NCI-H345 treated with DMSO at 0.1 percent for 48 hours (cell line): Measurements from ENCODE around the gene ZNF555.
"Not testable (repeated sequence)": the region's sequence is repeated elsewhere in the genome, so short reads cannot be mapped to it uniquely, and the experiment has no call there.

Experiments used
- DNase-seq: peaks from one replicate; lab custom pipeline; 2025; ENCODE audit not compliant: unreplicated experiment; lab: John Stamatoyannopoulos, UW

Gene ZNF555

DNA sequence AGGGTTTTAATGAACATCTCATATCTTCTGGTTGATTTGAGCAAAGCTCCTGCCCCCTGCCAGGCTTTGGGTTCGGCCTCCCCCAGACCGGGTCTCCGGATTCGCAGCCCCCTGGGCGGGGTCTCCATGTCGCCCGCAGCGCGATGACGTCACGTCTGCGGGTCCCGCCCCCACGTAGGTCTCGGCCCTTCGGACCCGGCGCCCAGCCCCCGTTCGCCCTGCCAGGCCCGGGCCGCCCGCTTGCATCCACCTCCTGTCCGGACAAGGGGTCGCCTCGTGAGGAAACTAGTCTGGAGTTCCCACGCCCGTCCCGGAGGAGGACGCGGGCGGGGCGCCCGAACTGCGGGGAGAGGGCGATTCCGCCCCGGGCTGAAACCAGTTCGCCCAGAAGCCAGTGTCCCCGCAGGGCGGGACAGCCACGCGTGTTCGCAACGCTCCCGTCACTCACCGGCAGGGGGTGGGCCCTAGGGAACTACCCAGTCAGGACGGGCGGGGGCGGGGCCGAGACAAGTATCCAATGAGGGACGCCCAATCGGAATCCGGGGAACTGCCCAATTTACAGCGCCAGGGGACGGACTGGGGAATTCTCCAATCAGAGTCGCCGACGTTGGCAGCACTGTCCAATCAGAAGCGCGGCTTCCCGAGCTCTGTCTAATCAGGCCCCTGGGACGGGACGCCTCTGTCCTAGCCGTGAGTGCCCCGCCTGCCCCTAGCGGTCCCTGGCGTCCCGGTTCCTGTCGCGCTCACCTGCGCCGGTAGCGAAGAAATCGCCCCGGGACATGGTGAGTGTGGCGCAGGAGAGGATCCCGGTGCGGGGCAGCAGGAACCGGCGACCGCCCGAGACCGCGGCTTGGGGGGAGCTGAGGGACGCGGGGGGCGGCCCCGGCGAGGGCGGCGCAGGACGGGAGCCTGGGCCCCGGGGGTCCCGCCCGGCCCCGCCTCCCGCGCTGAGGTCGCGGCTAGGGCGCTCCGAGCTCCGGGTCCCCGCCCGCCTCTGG is at the start of gene ZNF555:
ZNF555 (plus strand) TSS at position 682 of the 998 bp plus-strand sequence; CDS start at position 780, 98 bp downstream.
- peak; percentile 95 for DNase-seq

DNA sequence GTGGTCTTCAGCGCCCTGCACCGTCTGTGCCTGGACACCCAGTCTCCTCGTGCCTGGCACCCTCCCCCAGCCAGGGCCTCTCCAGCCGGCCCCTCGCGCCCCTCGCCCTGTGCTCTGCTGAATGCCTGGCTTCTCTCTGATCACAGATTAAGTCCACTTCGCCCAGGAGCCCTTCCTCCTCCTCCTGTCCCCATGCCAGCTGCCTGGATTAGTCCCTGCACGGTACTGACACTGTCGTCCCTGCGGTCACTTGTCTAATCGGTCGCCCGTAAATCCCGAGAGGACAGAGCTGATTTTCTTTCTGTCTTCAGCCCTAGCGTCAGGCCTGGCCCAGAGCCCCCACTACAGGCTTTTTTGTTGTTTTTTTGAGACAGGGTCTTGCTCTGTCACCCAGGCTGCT is 49.4 kb upstream of the ZNF555 start:
- DNase-seq, result no peak

DNA sequence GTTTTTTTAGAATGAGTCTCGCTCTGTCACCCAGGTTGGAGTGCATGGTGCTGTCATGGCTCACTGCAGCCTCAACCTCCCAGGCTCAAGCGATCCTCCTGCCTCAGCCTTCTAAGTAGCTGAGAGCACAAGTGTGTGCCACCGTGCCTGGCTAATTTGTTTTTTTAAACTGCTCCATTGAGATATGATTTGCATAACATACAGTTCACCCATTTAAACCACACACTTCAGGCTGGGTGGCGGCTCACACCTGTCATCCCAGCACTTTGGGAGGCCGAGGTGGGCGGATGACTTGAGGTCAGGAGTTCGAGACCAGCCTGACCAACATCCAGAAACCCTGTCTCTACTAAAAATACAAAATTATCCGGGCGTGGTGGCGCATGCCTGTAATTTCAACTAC is 48.6 kb upstream of the ZNF555 start:
- not testable (repeated sequence) for DNase-seq

DNA sequence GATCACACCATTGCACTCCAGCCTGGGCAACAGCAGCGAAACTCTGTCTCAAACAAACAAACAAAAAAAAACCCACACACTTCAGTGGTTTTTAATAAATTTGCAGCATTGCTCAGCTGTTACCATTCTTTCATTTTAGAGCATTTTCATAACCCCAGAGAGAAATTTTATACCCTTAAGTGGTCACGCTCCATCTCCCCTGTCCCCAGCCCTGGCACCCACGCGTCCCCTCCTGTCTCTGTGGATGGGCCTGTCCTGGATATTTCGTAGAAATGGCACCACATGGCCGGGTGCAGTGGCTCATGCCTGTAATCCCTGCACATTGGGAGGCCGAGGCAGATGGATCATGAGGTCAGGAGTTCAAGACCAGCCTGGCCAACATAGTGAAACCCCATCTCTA is 48.1 kb upstream of the ZNF555 start:
- DNase-seq, result no peak

DNA sequence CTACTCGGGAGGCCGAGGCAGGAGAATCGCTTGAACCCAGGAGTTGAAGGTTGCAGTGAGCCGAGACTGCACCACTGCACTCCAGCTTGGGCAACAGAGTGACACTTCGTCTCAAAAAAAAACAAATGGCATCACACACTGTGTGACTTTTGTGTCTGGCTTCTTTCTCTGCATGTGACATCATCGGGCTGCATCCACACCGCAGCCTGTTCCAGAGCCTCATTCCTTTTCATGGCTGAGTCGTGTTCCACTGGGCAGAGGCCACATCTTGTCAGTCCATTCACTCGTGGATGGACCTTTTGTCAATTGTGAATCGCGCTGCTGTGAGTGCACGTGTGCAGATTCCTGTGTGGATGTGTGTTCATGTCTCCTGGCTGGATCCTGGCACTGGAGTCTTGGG is 47.7 kb upstream of the ZNF555 start:
- no peak for DNase-seq

DNA sequence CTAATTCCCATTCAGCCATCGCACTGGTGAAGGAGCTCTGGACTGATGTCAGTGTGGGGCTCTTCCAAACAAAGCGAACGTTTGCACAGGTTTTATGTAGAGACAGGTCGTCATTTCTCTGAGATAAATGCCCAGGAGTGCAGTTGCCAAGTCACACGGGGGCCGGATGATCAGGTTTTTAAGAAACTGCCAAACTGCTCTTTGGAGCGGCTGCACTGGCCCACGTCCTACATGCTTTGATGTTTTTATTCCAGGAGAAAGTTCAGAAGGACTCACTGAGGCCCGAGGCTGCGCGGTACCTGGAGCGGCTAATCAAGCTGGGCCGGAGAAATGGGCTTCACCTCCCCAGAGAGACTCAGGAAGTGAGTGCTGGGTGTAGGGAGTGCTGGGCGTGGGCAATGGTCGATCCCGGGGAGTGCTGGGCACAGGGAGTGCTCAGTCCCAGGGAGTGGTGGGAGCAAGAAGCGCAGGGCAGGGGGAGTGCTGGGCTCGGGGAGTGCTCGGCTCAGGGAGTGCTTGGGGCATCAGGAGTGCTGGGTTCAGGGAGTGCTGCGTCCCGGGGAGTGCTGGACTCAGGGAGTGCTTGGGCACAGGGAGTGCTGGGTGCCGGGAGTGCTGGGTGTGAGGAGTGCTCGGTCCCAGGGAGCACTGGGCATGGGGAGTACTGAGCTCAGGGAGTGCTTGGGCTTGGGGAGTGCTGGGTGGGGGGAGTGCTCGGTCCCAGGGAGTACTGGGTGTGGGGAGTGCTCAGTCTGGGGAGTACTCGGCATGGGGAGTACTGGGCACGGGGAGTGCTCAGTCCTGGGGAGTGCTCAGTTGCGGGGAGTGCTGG is 45.2 kb upstream of the ZNF555 start:
- DNase-seq, result no peak

DNA sequence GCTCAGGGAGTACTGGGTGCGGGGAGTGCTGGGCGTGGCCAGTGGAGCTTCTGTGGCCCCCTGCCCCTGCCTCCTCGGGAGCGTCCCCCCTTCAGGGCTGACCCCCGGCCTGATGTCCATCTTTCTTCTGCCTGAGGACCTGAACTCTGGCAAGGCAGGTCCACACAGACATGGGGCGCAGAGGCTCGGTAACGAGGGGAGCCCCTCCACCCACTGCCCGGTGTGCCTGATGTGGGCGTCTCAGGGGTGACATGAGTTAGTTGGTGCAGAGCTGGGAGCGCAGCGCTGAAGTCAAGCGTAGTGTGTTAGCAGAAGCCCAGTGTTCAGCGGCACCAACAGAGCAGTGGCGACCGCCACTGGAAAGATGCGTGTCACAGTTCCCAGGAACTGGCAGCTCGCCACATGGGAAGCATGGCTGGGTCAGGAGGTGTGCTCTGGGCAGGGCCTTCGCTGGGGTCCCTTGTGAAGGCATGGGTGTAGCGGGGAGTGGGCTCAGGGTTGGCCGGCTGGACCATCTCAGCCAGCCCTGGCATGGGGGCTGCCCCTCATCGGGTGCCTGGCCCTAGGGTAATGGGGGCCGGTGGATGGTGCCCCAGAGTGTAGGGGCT is 44.5 kb upstream of the ZNF555 start:
- DNase-seq, result no peak

DNA sequence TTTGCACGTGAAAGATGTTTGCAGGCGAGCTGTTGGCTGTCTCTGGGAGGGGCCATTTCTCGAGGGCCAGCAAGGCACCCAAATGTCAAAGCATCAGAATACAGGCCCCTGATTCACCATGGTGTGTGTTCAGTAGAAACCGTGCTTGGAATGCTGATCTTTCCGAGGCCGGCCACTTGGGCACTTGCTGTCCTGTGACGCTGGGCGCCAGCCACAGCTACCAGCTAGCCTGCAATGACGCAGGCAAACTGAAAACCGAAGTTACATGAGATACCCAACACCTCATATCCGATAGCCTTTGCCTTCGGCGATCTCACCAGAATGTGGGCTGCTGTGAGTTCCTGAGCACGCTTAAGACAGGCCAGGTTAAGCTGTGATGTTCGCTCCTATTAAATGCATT is 44.0 kb upstream of the ZNF555 start:
- no peak for DNase-seq

DNA sequence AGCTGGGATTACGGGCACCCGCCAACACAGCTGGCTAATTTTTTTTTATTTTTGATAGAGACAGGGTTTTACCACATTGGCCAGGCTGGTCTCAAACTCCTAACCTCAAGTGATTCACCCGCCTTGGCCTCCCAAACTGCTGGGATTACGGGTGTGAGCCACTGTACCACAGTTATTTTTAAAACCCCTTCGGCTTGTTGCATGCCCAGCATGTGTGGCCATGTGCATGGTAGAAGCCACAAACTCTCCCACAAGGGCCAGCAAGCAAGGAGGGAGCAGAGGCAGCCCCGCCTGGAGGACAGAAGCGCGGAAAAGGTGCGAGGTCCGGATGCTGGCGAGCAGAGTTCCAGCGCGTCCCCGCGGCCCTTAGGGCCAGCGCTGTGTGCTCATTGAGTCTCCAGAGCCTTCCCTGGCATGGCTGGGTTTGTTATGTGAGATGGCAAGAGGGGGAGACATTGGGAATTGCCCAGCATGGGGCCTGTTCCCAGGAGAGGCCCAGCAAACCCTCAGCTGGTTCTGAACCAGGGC is 43.1 kb upstream of the ZNF555 start:
- DNase-seq, result no peak

DNA sequence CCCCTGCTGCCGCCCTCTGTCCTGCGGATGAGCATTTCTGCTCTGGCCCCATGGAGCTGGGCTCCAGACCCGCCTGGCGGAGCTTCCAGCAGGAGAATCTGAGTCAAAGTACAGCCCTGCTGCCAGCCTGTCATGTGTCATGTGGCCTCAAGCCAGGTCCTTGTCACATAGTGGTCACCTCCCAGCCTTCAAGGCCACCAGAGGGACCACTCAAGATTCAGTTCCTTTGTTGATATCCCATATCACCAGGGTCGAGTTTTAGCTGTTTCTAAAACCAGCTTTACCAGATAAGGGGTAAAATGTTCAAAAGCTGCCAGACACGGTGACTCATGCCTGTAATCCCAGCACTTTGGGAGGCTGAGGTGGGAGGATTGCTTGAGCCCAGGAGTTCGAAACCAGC is 42.5 kb upstream of the ZNF555 start:
- DNase-seq, result no peak

DNA sequence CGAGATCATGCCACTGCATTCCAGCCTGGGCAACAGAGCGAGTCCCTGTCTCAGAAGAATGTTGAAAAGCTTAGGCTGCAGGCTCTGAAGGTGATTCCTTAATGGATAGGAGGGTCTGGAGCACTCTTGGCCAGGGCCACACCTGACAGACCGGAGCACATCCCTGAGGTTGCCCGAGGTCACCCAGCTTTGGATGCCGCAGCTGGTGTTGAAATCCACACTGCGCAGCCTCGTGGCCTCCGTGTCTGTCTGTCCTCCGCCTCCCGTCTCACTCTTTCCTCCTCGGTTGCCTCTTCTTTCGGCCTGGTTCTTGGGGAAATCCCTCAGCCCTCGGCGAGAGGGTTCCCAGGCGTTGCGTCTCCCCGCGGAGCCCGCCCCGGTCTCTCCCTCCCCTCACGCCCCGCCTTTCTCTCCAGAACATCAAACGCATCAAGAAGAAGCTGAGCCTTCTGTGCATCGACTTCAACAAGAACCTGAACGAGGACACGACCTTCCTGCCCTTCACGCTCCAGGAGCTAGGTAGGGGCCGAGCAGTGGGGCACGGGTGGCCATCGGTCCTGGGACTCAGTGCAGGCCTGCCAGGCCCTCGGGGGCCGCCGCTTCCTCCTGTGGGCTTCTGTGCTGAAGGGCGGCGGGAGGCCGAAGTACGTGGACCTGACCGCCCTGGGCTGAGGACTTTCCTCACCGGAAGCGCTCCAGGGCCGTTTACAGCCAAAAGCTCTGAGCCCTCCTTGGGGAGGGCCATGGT is 41.8 kb upstream of the ZNF555 start:
- DNase-seq, result no peak

DNA sequence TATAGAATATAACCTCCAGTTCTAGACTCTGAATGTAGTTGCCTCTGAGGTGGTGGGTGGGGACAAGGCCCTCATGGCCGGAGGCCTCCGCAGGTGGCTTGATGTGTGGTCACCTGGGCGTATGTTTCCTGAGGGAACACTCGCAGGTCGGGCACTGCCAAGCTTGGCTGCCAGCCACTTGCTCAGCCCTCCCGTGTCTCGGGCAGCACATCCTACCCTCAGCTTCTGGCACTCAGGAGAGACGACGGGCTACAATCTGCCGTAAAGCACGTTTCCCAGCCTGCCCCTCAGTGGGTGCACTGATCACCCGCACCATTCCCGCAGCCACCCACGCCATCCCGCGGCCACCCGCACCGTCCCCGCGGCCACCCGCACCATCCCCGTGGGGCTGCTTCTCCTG is 40.8 kb upstream of the ZNF555 start:
- no peak for DNase-seq

DNA sequence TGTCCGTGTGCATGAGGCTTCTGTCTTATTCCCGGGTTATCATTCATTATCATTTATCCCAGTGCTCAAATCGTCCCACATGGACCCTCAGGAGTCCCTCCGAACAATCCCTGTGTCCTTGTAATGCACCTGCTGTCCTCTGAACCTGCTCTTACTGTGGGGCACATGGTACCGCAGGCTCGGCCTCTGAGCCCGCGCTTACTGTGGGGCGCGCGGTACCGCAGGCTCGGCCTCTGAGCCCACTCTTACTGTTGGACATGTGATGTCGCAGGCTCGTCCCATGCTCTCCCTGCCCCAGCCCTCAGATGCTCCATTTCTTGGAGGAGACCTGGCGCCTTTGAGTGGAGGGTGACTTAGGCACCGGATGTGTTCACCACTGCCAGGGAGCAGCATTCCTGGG is 38.4 kb upstream of the ZNF555 start:
- DNase-seq, result no peak

DNA sequence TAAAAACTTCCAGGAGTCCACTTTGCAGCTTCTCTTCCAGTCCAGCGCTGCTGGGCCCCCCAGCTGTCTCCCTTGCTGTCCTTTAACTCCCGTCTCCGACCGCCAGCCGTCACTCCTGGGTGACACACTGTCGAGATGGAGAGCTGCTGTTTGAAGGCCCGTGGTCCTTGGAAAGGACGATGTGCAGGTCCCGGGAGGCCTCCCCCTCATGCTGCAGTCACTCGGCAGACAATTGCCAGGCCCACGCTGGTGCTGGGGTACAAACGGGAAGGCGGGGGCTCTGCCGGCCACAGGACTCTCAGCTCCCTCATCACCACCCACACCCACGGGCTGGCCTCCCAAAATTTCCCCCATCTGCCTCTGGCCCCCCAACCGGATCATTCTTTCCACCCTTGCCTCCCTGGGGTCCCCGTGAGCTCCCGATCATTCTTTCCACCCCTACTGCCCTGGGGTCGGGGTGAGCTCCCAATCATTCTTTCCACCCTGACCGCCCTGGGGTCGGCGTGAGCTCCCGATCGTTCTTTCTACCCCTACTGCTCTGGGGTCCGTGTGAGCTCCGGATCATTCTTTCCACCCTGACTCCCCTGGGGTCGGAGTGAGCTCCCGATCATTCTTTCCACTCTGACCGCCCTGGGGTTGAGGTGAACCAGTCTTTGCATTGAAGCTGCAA is 37.7 kb upstream of the ZNF555 start:
- no peak for DNase-seq

DNA sequence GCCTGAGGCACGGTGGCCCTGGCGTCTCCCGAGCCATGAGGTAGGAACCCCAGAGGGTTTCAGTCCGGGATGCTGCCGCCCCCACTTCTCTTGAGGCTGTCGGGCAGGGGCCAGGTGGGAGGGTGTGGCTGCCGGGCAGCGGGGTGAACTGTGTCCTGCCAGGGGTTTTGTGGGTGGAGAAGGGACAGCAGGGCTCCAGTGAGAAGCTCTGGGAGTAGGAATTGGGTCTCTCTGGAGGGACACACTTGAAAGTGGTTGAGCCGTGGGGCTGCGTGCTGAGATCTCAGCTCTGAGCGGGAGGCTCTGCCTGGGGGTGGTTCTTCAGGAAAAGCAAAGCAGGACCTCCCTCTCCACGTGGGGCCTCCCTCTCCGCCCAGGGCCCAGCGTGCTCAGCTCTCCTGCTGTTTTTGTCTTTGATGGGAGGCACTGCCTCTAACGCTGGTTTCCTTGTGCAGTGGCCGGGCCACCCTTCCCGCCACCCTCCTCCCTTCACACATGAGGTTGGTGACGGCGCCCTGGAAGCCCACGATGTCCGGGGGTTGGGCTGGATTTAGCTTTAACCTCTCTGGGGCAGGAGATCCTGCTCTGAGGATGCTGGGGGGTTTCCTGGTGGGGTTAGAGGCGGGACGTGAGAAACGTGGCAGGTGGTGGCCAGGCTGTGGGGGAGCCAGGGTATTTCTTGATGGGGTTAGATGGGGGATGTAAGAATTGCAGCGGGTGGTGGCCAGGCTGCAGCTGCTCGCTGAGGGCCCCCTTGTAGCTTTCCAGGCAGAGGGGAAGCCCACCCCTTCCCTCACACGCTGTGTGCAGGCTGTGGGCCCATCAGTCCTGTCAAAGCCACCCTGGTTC is 36.9 kb upstream of the ZNF555 start:
- DNase-seq, result no peak

DNA sequence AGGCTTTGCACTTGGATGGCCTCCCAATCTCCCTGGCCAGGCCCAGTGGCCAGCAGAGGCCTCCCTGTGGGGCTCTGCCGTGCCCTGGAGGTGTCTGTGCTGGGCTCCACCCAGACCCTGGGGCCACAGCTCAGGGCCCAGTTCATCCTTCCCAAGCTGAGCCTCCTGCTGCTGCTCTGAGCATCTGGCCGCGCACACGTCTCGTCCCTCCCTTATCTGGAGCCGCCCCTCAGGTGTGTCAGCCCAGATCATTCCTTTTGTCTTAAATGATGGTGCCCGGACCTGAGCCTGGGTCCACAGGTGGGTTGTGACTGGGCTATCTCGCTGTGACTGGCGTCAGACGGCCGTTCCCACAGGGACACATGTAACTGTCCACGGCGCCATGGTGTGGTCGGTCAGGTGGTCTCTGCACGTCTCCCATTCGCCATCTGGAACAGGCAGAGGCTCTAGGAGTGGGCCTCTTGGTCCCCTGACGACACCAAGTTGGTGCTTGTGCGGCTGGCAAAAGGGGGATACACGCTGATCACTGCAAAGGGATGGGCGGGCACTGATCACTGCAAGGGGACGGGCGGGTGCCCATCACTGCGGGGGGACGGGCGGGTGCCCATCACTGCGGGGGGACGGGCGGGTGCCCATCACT is 35.9 kb upstream of the ZNF555 start:
- DNase-seq, result no peak

DNA sequence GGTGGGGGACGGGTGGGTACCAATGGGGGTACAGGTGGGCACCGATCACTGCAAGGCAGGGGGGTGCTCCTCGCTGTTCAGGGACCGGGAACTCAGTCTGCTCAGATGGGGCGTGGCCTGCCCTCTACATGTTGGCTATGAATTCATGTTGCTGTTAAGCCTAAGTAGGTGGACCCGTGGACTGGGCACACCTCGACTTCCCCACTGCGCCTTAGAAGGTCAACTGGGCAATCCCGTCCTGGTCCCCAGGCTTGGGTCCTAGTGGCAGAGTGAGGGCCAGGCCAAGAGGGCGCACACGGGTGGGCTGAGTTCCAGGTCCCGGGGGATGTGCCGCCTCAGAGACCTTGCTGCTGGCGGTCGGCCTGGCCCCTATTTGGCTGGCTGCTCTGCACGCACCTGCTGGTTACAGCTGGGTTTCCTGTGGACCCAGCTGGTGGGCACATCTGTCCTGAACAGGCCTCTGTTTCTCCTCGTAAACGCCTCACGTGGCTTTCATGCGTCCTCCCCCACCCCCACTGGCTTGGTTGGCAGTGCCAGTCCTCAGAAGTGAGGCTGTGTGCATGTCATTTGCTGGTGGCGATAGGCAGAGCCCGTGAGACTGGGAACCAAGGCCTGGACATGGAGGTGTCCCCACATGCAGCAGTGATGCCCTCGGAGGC is 35.2 kb upstream of the ZNF555 start:
- no peak for DNase-seq

DNA sequence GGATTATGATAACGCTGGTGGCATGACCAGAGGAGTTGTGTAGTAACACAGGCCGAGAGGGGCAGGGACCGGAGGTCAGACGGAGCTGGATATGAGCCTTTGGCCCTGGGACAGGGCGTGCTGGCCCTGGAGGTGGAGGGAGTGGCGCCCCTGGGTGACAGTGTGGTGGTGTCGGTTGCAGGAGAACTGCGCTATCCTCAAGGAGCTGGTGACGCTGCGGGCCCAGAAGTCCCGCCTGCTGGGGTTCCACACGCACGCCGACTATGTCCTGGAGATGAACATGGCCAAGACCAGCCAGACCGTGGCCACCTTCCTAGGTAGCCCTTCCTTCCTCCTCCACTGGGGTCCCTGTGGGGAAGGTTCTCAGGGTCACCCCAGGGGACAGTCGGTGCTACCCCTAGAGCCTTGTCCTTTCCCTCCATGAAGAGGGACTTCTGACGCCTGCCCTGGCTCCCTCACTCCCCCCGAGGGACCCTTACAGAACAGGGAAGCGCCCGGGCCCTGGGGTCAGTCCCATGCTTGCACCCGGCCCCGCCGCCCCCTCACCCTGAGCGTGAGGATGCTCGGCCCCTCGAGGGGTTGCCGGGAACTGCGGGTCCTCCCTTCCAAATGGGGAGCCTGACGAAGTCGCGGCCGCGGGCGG is 34.4 kb upstream of the ZNF555 start:
- DNase-seq, result no peak
